Measurements from ENCODE around the gene C1orf53. TPM values are rescaled to one million over a fixed set of nuclear protein-coding genes. Genes with fewer than 3 reads are reported as not detected.

C1orf53 gene
- polyA plus RNA-seq, 1 donor: 1.0 TPM

DNA sequence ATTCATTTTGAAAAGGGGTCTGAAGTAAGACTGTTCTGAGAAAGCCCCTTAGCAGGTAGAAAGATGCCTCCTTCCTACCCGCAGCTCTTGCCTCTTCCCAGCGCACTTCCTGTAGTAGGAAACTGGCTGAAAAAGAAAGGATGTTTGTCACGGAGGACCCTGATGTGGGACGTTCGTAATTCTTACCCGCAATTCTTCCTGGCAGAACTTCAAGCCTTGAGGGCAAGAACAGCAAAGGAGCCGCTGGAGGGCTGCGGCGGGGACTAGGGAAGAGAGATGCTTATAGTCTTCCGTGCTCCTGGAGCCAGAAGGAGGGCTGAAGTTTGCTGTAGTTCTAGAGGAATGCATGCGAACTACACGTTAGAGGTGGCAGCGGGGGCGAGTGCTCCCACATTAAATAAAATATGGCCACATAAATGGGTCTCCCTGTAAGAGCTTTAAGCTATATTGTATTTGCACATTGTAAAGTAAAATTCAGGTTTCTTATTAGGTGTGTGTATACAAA is 6.3 kb downstream of the C1orf53 start:
- no peak for DNase-seq

DNA sequence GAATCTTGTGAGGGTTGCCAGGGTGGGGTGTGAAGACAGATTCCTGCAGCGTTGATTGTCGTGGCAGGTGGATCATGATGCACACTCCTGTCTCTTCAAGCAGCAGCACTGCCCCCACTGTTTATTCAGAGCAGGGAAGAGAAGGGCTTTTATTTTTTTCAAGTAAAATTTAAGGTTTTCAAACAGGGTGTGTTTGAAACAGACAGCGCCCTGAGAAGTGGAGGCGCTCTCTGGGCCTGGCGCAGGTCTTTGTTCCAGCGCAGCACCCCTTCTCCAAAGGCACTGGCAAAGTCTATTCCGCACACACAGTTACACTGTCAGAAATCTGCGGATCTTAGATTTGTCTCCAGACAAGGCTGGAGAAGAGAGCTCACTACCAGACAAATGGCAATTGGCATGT is 7.0 kb downstream of the C1orf53 start:
- no peak for DNase-seq

GRCh38 chr1:197910120-197910991 is 7.9 kb downstream of the C1orf53 start:
- DNase-seq: no peak

DNA sequence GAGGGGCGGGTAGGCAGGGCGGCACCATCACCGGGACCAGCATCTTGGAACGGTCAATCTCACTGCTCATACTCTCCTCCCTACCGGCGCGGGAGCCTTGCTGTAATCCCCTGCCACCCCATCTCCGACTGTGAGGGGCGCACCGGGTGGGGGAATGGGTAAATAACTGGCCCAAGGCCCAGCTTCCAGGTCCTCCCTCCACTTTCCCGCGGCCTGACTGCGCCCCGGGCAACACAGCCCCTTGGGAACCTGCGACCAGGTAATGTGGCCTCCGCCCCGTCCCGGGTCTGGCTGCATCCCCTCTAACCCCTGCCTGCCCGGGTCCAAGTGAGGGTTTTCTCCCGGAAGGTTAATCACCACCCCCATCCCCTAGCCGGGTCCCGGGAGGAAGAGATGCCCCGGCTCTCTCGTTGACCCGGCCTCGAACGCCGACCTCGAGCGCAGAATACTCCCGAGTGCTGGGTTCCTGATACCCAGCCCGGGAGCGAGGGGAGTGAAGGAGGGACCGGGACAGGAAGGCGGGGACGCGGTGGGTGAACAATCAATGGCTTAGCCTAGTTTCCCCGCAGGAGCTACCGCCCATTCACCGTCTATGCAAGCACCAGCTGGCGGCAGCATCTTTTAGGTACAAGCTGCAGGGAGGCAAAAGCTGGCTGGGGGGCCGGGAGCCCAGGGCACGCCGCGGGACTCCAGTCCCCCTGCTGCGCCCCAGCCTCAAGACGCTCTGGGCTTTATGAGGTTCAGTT is 8.9 kb downstream of the C1orf53 start:
- DNase-seq: no peak

- no peak for DNase-seq
Measured at GRCh38 chr1:197911857-197912696, 9.6 kb downstream of the C1orf53 start.

DNA sequence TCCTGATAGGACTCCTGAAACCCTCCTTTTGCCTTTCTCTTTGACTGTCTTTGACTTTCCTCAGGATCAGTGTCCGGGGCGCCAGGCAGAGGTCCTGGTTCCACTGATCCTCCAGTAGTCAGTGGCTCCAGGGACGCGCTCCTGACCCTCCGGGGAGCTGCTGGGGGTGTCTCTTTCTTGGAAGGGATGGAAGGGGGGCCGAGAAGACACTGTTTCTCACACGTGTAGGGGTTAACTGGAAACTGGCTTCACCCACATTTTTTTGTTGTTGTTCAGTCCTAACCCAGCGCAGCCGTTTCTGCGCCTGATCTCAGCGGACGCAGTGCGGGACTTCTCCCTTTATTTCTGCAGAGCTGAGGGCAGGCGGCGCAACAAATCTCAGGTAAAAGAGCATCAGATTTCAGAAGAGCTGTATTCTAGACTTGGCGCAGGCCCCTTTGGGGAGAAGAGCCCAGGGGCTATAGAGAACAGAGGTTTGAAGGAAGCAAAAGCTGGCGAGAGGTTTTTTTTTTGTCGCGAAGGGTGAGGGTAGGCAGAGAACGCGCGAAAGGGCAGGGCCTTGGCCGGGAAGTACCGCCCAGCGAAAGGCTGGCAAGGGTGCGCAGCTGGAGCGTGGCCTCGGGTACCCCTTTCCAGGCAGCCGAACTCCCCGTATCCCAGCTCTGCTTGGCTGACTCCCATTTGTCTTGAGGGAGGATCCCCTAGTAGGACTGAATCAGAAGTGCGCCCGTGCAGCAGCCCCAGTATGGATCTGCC is 10.5 kb downstream of the C1orf53 start:
- no peak for DNase-seq

DNA sequence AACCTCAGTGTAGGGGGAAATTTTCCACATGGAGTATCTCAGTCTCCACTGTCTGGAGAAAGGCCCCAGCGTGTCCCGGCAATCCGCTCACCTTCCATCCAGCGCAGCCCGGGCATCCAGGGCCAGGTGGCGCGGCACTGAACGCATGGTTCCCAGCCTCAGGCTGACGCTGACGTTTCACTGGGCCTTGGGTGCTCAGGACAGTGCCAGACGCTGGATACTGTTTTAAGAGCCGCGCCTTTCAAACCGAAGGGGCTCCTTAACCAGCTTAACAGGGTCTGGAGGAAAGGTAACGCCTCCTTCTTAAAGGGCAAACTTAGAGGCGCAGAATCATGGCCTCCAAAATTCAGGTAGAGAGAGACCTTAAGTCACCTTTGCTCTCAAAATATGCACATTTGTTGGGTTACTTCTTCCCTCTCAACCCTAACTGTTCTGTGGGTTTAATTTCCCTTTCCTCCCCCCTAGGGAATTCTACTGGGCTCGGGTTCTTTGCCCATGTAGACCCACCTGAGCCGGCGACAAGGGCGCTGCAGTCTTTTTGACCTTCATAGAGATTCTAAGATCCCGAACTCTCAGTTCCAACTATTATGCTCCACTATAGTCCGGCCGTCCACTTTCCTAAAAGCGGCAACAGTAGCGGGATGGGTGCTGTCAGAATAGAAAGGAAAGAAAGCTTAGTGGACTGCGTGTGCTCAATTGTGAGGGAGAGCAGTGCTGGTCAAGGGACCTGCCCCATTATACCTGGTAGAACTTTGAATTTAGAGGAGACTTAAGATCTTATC is 11.3 kb downstream of the C1orf53 start:
- no peak for DNase-seq

- no peak for DNase-seq
Measured at GRCh38 chr1:197914510-197914909, 12.1 kb downstream of the C1orf53 start.

- DNase-seq: no peak
Measured at GRCh38 chr1:197915260-197915861, 12.9 kb downstream of the C1orf53 start.

DNA sequence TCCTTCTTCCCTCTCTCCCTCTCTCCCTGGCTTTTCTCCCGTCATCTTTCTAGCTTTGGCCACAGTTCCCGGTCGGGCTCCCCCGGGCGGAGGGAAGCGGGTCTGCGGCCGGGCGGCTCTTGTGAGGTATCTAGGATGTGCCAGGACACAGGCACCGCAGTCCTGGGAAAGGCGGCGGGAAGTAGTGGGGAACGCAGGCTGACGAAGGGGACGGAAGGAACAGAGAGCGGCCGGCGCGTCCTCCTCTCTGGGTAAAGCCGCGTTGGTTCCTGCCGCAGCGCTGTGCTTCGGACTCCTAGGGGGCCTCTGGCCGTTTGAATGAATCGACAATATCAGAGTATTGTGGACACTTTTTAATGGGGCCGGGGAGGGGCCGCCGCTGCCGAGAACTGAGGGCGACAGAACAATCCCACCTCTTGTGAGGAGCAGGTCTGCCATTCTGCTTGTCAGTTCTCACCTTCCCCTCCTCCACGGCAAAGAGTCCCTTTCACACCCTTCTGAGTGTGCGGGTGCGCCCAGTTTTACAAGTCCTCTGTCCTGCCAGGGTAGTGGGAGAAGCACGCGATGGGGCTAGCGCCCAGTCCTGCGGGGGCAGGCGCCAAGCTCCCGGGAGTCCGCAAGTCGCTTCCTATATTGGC is 13.6 kb downstream of the C1orf53 start:
- peak; percentile 50 for DNase-seq

GRCh38 chr1:197916500-197916983 is 14.1 kb downstream of the C1orf53 start:
- no peak for DNase-seq

DNA sequence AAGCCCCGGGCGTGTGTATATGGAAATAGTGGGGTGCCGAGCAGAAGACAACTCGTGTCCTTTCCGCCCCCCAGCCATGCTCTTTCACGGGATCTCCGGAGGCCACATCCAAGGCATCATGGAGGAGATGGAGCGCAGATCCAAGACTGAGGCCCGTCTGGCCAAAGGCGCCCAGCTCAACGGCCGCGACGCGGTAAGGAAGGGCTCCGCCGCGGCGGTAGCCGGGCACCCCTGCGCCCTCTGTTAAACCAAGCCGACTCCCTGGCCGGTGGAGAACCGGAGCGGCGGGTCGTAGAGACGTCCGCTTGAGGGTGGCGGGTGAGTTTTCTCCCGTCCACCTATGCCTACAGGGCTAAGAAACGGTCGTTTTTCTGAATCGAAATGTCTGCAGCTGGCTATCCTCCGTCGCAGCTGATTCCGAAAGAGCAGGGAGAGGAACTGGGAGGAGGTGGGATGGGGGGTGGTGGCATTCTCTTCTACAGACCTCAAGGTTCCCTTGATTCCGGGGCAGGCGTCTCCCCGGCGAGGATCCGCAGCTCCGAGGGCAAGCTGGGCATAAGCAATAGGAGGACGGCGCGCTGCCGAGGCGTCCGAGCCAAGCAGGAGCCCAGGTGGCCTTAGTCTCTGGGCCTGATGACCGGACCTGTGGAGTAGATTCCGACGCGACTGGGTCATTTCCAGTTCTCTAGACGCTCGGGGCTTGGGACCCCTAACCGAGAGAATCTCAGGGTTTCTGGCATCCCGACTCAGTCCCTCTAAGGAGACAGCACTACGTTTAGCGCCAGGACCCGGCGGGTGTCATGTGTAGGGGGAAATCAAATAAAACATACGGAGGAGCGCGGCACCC is 15.6 kb downstream of the C1orf53 start:
- DNase-seq: peak; percentile 37

- no peak for DNase-seq
Measured at GRCh38 chr1:197918807-197919345, 16.4 kb downstream of the C1orf53 start.

- no peak for DNase-seq
Measured at GRCh38 chr1:197919346-197920066, 17.1 kb downstream of the C1orf53 start.

DNA sequence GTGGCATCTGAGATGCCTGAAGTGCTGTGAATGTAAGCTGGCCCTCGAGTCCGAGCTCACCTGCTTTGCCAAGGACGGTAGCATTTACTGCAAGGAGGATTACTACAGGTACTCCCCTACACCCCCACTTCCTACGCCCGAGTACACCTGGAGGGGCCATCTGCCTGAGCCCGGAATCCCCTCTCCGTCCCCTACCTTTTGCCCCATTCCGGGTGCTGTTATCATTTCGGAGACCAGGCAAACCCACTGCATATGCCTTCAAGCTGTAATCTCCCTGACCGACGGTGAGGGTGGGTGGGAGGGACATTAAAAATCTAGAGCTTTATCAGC is 17.6 kb downstream of the C1orf53 start:
- no peak for DNase-seq

DNA sequence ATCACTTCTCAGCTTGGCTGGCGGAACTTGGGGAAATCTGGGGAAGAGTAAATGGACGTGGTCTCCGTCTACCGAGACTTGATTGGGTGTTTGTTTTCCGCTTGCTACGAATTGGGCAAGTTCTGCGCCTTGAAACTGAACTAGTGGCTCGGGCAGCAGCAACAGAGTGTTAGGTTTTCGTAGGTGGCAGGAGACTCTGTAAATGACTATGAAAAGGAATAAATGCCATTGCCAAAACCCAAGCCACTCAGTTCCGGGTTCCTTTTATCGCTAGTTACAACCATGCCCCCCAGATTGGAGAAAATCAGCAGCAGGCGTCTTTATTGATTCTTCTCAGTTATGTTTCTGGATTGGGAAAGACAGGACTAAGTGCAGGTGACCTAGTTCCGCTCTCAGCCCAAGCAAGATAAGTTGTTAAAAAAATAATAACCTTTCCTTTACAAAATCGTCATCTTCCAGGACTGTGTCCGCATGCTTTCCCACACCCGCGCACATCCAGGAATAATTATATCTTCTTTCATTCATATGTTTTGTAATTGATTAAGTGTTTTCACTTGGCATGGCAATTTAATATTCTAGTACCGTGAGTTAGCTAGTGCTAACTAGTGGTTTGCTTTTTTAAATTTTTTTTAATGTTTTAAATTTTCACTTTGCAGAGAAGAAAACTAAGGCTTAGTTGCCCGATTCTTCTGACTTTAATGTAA is 18.1 kb downstream of the C1orf53 start:
- DNase-seq: no peak

Measured in hindlimb muscle (tissue), 1 donor.